Pulmonary artery endothelial cell (primary cell): ENCODE measurements around the gene RNMT. TPM values are rescaled to one million over a fixed set of nuclear protein-coding genes. Genes with fewer than 3 reads are reported as not detected.
"Not testable (repeated sequence)": the region's sequence is repeated elsewhere in the genome, so short reads cannot be mapped to it uniquely, and the experiment has no call there.

ENCODE experiments used
- DNase-seq: peaks from one replicate; pipeline ENCODE4 v3.0.0-alpha.2; 2011; ENCODE audit warnings: low read depth, low spot score
- total RNA-seq: library from RNA; depleted of rRNA; stranded (reverse); fragments of >200 nt; gene quantifications from 2 replicates; pipeline ENCODE4 v1.2.3, GENCODE V29; 2014

The RNMT gene
- total RNA-seq, 1 donor from 2014 or later = 14.3 TPM

- DNase-seq = no peak
Measured at GRCh38 chr18:13735681-13736080, 9.2 kb downstream of the RNMT start.

- no peak for DNase-seq
Measured at GRCh38 chr18:13745696-13746095, 19.2 kb downstream of the RNMT start.

- DNase-seq = no peak
Measured at GRCh38 chr18:13746633-13747032, 20.2 kb downstream of the RNMT start.

GRCh38 chr18:13751599-13751998, 25.1 kb downstream of the RNMT start:
- DNase-seq = not testable (repeated sequence)

- no peak for DNase-seq
Measured at GRCh38 chr18:13756261-13756660, 29.8 kb downstream of the RNMT start.

GRCh38 chr18:13756671-13757070, 30.2 kb downstream of the RNMT start:
- DNase-seq = no peak

GRCh38 chr18:13758622-13759021, 32.1 kb downstream of the RNMT start:
- no peak for DNase-seq

GRCh38 chr18:13760047-13760446, 33.6 kb downstream of the RNMT start:
- no peak for DNase-seq

- DNase-seq = no peak
Measured at GRCh38 chr18:13762690-13763439, 36.4 kb downstream of the RNMT start.

GRCh38 chr18:13775058-13775457, 48.6 kb downstream of the RNMT start:
- no peak for DNase-seq

- no peak for DNase-seq
Measured at GRCh38 chr18:13791181-13791580, 64.7 kb downstream of the RNMT start.

- DNase-seq = no peak
Measured at GRCh38 chr18:13793819-13794218, 67.3 kb downstream of the RNMT start.

- DNase-seq = no peak
Measured at GRCh38 chr18:13796515-13796914, 70.0 kb downstream of the RNMT start.

GRCh38 chr18:13797157-13797611, 70.7 kb downstream of the RNMT start:
- DNase-seq = peak; percentile 71

GRCh38 chr18:13799396-13799795, 72.9 kb downstream of the RNMT start:
- no peak for DNase-seq

- no peak for DNase-seq
Measured at GRCh38 chr18:13800505-13801259, 74.2 kb downstream of the RNMT start.

GRCh38 chr18:13801260-13801601, 74.8 kb downstream of the RNMT start:
- no peak for DNase-seq

- DNase-seq = no peak
Measured at GRCh38 chr18:13804305-13804704, 77.8 kb downstream of the RNMT start.

- no peak for DNase-seq
Measured at GRCh38 chr18:13808294-13809042, 82.0 kb downstream of the RNMT start.

GRCh38 chr18:13809043-13809430, 82.6 kb downstream of the RNMT start:
- no peak for DNase-seq

GRCh38 chr18:13809531-13810255, 83.2 kb downstream of the RNMT start:
- no peak for DNase-seq
